ENCODE results near the gene CCDC81.

Gene CCDC81

GRCh38 chr11:86440843-86441242 lies 66.2 kb downstream of the CCDC81 start:
- no peak for DNase-seq (ENCODE audit: low read depth)

- DNase-seq (ENCODE audit: low read depth) = no peak
These were observed 67.7 kb downstream of the CCDC81 start for GRCh38 chr11:86442420-86442819.

GRCh38 chr11:86442827-86443226 lies 68.1 kb downstream of the CCDC81 start:
- DNase-seq (ENCODE audit: low read depth) = no peak

- DNase-seq (ENCODE audit: low read depth) = no peak
These were observed 68.7 kb downstream of the CCDC81 start for GRCh38 chr11:86443415-86443814.

GRCh38 chr11:86444981-86445380 lies 70.3 kb downstream of the CCDC81 start:
- DNase-seq (ENCODE audit: low read depth) = no peak

- no peak for DNase-seq (ENCODE audit: low read depth)
These were observed 71.7 kb downstream of the CCDC81 start for GRCh38 chr11:86446163-86446923.

- DNase-seq (ENCODE audit: low read depth) = no peak
These were observed 72.2 kb downstream of the CCDC81 start for GRCh38 chr11:86446924-86447285.

GRCh38 chr11:86447763-86448480 lies 73.2 kb downstream of the CCDC81 start:
- DNase-seq (ENCODE audit: low read depth) = no peak

GRCh38 chr11:86449993-86450629 lies 75.4 kb downstream of the CCDC81 start:
- no peak for DNase-seq (ENCODE audit: low read depth)

GRCh38 chr11:86453290-86454030 lies 78.8 kb downstream of the CCDC81 start:
- DNase-seq (ENCODE audit: low read depth) = no peak

- peak; percentile 66 for DNase-seq (ENCODE audit: low read depth)
These were observed 81.6 kb downstream of the CCDC81 start for GRCh38 chr11:86456075-86456939.

- no peak for DNase-seq (ENCODE audit: low read depth)
These were observed 83.8 kb downstream of the CCDC81 start for GRCh38 chr11:86458294-86459001.

GRCh38 chr11:86459002-86459385 lies 84.3 kb downstream of the CCDC81 start:
- no peak for DNase-seq (ENCODE audit: low read depth)

GRCh38 chr11:86459682-86460460 lies 85.2 kb downstream of the CCDC81 start:
- DNase-seq (ENCODE audit: low read depth) = peak; percentile 99

GRCh38 chr11:86460461-86461385 lies 86.0 kb downstream of the CCDC81 start:
- DNase-seq (ENCODE audit: low read depth) = no peak

- no peak for DNase-seq (ENCODE audit: low read depth)
These were observed 87.2 kb downstream of the CCDC81 start for GRCh38 chr11:86461892-86462291.

GRCh38 chr11:86463120-86463519 lies 88.4 kb downstream of the CCDC81 start:
- DNase-seq (ENCODE audit: low read depth) = no peak

- no peak for DNase-seq (ENCODE audit: low read depth)
These were observed 89.3 kb downstream of the CCDC81 start for GRCh38 chr11:86463955-86464354.

Measured in HS-27A (cell line).